GM20000 (cell line): Measurements from ENCODE around the gene ZNF841.
"Not testable (repeated sequence)": the region's sequence is repeated elsewhere in the genome, so short reads cannot be mapped to it uniquely, and the experiment has no call there.

Experiments
- DNase-seq: peaks from one replicate; pipeline ENCODE4 v3.0.0; 2012; ENCODE audit warnings: low spot score
- TF ChIP-seq, protein P1 (sequence below): IDR thresholded peaks from 2 replicates; pipeline ENCODE4 v1.5.1; 2012; ENCODE audit warnings: mild to moderate bottlenecking, control low read depth; ENCODE audit errors: extremely low read depth, missing control alignments

ZNF841 gene

DNA sequence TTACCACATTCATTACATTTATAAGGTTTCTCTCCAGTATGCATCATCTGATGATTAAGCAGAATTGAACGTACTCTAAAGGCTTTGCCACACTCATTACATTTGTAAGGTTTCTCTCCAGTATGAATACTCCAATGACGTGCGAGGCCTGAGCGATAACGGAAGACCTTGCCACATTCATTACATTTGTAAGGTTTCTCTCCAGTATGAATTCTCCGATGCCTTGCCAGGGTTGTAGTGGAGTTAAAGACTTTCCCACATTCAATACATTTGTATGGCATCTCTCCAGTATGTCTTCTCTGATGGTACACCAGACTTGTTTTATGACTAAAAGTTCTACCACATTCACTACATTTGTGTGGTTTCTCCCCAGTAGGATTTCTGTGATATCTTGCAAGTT, 30.2 kb downstream of the ZNF841 start:
- DNase-seq = no peak
- TF ChIP-seq, protein P1, sequence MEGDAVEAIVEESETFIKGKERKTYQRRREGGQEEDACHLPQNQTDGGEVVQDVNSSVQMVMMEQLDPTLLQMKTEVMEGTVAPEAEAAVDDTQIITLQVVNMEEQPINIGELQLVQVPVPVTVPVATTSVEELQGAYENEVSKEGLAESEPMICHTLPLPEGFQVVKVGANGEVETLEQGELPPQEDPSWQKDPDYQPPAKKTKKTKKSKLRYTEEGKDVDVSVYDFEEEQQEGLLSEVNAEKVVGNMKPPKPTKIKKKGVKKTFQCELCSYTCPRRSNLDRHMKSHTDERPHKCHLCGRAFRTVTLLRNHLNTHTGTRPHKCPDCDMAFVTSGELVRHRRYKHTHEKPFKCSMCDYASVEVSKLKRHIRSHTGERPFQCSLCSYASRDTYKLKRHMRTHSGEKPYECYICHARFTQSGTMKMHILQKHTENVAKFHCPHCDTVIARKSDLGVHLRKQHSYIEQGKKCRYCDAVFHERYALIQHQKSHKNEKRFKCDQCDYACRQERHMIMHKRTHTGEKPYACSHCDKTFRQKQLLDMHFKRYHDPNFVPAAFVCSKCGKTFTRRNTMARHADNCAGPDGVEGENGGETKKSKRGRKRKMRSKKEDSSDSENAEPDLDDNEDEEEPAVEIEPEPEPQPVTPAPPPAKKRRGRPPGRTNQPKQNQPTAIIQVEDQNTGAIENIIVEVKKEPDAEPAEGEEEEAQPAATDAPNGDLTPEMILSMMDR = no peak

DNA sequence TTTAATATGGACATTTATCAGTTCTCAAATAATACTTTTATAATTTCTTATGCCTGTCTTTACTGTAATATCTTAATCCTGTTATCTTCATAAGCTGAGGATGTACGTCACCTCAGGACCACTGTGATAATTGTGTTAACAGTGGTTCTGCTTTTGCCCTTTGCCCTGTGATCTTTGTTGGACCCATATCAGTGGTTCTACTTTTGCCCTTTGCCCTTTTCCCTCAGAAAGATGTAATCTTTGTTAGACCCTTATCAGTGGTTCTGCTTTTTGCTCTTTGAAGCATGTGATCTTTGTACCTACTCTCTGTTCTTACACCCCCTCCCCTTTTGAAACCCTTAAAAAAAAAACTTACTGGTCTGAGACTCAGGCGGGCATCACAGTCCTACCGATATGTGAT, 39.1 kb downstream of the ZNF841 start:
- not testable (repeated sequence) for DNase-seq

DNA sequence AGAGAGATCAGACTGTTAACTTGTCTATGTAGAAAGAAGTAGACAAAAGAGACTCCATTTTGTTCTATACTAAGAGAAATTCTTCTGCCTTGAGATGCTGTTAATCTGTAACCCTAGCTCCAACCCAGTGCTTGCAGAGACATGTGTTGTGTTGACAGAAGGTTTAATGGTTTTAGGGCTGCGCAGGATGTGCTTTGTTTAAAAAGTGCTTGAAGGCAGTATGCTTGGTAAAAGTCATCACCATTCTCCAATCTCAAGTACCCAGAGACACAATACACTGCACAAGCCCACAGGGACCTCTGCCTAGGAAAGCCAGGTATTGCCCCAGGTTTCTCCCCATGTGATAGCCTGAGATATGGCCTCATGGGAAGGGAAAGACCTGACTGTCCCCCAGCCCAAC, 43.8 kb downstream of the ZNF841 start:
- not testable (repeated sequence) for DNase-seq

DNA sequence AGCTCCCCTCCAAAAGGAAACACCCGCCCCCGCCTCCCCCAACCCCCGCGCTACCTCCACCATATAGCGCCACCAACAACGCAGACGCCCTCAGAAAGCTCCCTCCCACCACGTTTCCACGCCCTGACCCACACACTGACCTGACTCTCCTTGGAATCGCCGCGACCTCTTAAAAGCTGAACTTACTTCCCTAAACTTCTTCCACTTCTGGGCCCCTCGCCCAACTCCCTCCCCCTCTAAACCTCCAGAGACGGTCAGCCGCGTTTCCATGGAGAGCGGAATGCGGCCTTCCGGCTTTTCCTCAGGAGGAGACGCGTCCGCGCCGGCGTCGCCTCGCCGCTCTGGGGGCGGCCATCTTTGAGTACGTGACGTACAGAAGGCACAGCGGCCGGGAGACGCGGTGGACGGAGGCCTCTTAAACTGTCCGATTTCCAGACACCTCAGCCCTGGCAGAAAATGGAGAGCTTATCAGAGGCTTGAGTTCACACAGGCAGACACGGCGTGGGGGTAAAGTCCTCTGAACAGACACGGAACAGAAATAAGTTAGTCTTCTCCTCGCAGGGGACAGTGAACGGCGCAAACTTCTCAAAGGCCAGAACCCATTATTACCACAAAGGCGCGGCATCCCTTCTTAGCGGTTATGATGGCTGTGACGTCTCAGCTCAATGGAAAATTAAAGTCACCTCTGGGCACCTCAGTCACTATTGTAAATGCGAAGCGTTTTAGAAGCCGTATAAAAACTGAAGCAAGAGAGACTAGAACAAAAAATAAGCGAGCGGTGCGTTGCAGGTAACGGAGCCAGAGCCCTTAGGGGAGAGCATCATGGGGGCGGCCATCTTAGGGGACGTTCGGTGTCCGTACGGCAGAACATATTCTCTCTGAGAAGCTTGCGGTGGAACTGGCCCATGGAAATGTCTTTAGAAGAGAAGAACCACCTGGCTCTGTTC, 46.7 kb downstream of the ZNF841 start, which contains the start of gene ZNF432:
Gene ZNF432 (minus strand): TSS at position 284 of the 947 bp plus-strand sequence. CDS start 1,970 bp downstream, outside the sequence.
- peak; percentile 84 for DNase-seq
- TF ChIP-seq, protein P1 = no peak

DNA sequence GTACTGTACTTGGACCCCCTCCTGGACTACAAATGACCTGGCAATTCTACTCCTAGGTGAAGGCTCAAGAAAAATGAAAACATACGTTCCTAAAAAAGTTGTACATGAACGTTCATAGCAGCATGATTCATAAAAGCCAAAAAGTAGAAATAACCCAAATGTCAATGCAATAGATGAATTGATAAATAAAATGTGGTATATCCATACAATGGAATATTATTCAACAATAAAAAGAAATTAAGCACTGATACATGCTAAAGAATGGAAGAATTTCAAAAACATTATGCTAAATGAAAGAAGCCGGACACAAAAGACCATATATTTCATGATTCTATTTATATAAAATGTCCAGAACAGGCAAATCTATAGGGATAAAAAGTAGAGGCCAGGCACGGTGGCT, 56.4 kb downstream of the ZNF841 start:
- no peak for DNase-seq
- TF ChIP-seq, protein P1 = no peak

DNA sequence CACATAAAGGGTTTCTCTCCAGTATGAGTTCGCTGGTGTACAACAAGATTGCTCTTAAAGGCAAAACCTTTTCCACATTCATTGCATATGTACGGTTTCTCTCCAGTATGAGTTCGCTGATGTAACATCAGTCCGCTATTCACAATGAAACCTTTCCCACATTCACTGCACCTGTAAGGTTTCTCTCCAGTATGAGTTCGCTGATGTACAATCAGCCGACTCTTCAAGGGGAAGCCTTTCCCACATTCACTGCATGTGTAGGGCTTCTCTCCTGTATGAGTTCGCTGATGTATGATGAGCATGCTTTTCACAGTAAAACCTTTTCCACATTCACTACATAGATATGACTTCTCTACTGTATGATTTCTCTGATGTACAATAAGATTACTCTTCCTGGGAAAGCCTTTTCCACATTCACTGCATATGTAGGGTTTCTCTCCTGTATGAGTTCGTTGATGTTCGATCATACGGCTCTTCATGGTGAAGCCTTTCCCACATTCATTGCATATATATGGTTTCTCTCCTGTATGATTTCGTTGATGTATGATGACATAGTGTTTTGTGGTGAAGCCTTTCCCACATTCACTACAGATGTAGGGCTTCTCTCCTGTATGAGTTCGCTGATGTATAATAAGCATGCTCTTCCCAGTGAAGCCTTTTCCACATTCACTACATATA, 61.4 kb downstream of the ZNF841 start:
- DNase-seq = no peak
- TF ChIP-seq, protein P1 = no peak

DNA sequence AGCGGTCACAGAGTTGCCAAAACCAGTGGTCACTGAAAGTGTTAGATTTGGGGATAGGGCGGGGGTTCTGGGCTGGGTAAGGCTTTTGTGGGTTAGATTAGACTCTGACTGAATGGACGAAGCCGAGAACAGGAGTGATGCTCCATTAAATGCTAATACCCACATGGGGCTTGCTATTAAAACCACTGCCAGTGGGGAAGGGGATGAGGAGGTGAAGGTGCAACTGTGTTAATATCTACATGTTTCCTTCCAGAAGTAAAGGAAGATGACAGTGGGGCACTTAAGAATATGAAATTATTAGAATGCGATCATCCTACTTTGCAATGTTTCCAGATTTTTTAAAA, 66.8 kb downstream of the ZNF841 start:
- TF ChIP-seq, protein P1 = no peak
- DNase-seq = no peak

DNA sequence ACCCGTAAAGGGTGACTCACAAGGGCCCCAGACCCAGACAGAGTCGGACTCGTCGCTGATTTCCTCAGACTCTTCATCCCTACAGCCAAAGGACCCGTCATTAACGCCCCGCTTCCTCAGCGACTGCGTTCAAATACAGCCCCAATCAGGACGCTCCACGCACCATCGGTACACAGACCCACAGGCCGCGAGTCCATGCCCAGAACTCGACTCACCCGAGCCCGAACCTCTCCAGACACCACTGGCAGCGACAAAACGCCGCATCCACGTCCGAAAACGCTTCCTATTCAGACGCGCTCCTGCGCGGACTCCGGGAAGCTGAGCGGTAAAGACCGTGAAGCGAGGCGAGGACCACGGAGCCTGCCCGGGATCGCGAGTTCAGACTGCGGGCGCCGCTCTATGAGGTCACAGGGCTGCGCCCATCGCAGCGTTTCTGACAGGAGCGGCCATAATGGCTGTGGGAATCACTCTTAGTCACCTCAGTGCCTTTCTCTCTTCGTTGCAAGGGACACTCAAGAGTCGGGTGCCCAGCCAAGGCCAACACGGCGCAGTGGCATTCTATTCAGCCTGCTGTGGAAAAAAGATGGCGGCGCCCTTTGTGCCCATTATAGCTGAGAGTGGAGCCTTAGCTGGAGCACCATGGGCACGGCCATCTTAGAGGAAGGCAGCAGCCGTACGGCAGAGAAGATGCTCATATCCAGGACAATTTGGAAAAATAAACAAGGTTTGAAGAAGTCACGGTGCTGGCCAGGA, 67.4 kb downstream of the ZNF841 start, which contains the start of gene ZNF614:
Gene ZNF614 (minus strand): TSS at position 353 of the 753 bp plus-strand sequence. CDS start 2,634 bp downstream, outside the sequence.
- TF ChIP-seq, protein P1 = no peak
- peak; percentile 89 for DNase-seq

DNA sequence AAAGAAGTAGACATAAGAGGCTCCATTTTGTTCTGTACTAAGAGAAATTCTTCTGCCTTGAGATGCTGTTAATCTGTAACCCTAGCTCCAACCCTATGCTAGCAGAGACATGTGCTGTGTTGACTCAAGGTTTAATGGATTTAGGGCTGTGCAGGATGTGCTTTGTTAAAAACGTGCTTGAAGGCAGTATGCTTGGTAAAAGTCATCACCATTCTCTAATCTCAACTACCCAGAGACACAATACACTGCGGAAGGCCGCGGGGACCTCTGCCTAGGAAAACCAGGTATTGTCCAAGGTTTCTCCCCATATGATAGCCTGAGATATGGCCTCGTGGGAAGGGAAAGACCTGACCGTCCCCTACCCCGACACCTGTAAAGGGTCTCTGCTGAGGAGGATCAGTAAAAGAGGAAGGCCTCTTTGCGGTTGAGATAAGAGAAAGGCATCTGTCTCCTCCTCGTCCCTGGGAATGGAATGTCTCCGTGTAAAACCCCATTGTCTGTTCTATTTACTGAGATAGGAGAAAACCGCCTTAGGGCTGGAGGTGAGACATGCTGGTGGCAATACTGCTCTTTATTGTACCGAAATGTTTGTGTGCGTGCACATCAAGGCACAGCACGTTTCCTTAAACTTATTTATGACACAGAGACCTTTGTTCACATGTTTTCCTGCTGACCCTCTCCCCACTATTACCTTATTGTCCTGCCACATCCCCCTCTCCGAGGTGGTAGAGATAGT, 69.1 kb downstream of the ZNF841 start:
- DNase-seq = not testable (repeated sequence)

DNA sequence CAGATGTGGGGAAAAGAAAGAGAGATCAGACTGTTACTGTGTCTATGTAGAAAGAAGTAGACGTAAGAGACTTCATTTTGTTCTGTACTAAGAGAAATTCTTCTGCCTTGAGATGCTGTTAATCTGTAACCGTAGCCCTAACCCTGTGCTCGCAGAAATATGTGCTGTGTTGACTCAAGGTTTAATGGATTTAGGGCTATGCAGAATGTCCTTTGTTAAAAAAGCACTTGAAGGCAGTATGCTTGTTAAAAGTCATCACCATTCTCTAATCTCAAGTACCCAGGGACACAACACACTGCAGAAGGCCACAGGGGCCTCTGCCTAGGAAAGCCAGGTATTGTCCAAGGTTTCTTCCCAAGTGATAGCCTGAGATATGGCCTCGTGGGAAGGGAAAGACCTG, 71.1 kb downstream of the ZNF841 start:
- DNase-seq = not testable (repeated sequence)
